Psoas muscle (tissue), 8 donors: ENCODE measurements around the gene ZAR1L. TPM values are rescaled to one million over a fixed set of nuclear protein-coding genes. Genes with fewer than 3 reads are reported as not detected.

Experiments used
- ATAC-seq, 4 donors: fragments of 200-7000 bp; cut with Tn5 transposase; one replicate each; pipeline ENCODE4 v1.9.1; 2020; ENCODE audit warnings: moderate library complexity in 3 of 4, mild to moderate bottlenecking in 2 of 4
- DNase-seq, 2 donors: peaks; one replicate each; pipeline ENCODE4 v3.0.0-alpha.2; 2020
- H3K27ac ChIP-seq: fragments of 200-600 bp; one replicate; pipeline ENCODE4 v1.8.0; 2022
- H3K27me3 ChIP-seq, 3 donors: fragments of 200-600 bp in 1 of 3; one replicate each; pipeline versions ENCODE4 v1.6.1 to v1.8.0; 2013 to 2022; ENCODE audit warnings: low read length in 2 of 3, mild to moderate bottlenecking in 2 of 3, moderate library complexity in 1 of 3; ENCODE audit not compliant: insufficient read depth in 3 of 3
- H3K36me3 ChIP-seq, 2 donors: fragments of 200-600 bp in 1 of 2; one replicate each; pipeline versions ENCODE4 v1.6.1 to v1.8.0; 2013 to 2022; ENCODE audit warnings: low read depth in 1 of 2, mild to moderate bottlenecking in 1 of 2, moderate library complexity in 1 of 2; ENCODE audit not compliant: insufficient read depth in 1 of 2
- H3K4me1 ChIP-seq: fragments of 200-600 bp; one replicate; pipeline ENCODE4 v1.8.0; 2022
- H3K4me3 ChIP-seq: fragments of 200-600 bp; one replicate; pipeline ENCODE4 v1.8.0; 2022; ENCODE audit warnings: mild to moderate bottlenecking
- H3K9me3 ChIP-seq: fragments of 200-600 bp; one replicate; pipeline ENCODE4 v1.8.0; 2022
- CTCF ChIP-seq: fragments of 200-600 bp; IDR thresholded peaks from one replicate; pipeline ENCODE4 v1.8.0; 2022; ENCODE audit warnings: antibody characterized with exemption
- WGBS, 3 donors: extraction: QIAGEN DNeasy Blood & Tissue Kit; methylation state at CpG; one replicate each; pipeline versions ENCODE4 v1.1.6 to v1.1.7; 2013; 5-methylcytosine and 5-hydroxymethylcytosine counted together
- intact Hi-C, 2 donors: fragments of 100-400 bp; cut with DNase I; formaldehyde crosslinking; loops; one replicate each; pipeline versions ENCODE4 v1.11.0 to v1.14.2; 2022
- polyA plus RNA-seq, 3 donors: library from polyadenylated mRNA; stranded (reverse); fragments of 200-250 nt; gene quantifications; one replicate each; pipeline ENCODE4 v1.2.3, GENCODE V29; 2013
- total RNA-seq, 4 donors: library from RNA; stranded (reverse); fragmentation: NEBNext Ultra II Directional in 2 of 4; extraction: Animal tissue kit (Norgen Biotek cat#: 25700) in 2 of 4; gene quantifications; one replicate each; pipeline versions ENCODE4 v1.2.1 to v1.2.4, GENCODE V29; 2021 to 2023
- donor health status: healthy with polysubstance abuse.
- donor health status: DM: no; HTN: no; CAD: no; lungs with moderate emphysema.
- donor health status: Bipolar disorder and iron deficiency.
- donor health status: healthy.
- donor health status: DM: yes; HTN: yes; CAD: no.
- donor health status: DM: no; HTN: no; CAD: no.
- donor health status: DM: no; HTN: no; CAD: no.
- donor health status: DM: yes; HTN: yes; CAD: no.

The ZAR1L gene
- total and polyA plus RNA-seq, 7 donors, result not detected

DNA sequence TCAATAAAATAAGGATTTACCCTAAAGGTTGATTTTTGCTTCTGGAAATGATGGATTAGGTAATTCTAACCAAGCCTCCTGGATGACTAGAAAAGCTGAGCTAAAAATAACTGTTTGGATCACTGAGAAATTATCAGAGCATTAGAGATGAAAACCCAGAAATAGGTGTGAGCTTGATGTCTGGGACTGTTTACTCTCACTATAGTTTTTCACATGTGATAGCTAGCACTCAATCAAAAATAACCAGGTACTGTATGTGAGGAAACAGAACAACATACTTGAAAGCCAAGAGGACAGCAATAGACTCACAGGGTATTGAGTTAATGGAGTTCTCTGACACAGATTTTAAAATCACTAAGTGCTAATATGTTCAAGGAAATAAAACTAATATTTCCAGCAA lies 9.5 kb downstream of the ZAR1L start:
- Histone ChIP-seq H3K27me3 (peaks cover 0 to 7% (median 0%) of the 10 kb centered on the region in 3 donors), H3K27ac (no peak overlapping the region), H3K4me1 (peaks cover 3% of the 10 kb centered on the region), H3K9me3 (no peaks in the 10 kb centered on the region), H3K4me3 (no peak overlapping the region), H3K36me3 (no peaks in the 10 kb centered on the region)
- DNase-seq (no peak), ATAC-seq (no peak)
- intact Hi-C loops, result no loop called here
- TF ChIP-seq CTCF, result no peak

- Histone ChIP-seq H3K9me3 (no peaks in the 10 kb centered on the region), H3K4me3 (no peak overlapping the region), H3K36me3 (no peaks in the 10 kb centered on the region), H3K27ac (no peak overlapping the region), H3K4me1 (peaks cover 3% of the 10 kb centered on the region), H3K27me3 (peaks cover 0 to 7% (median 0%) of the 10 kb centered on the region in 3 donors)
- DNase-seq (no peak), ATAC-seq (no peak)
- TF ChIP-seq CTCF, result no peak
- 73 to 82% (median 79%) methylated on average over 2 of the region's 2 CpGs for WGBS, 3 donors
- intact Hi-C loops, result no loop called here
Measured at GRCh38 chr13:32302461-32302860, 12.7 kb downstream of the ZAR1L start.

- intact Hi-C loops, result no loop called here
- peaks cover 1% of the 10 kb centered on the region for H3K4me1 ChIP-seq
- peaks cover 0 to 7% of the 10 kb centered on the region in 2 donors for H3K36me3 ChIP-seq
- TF ChIP-seq CTCF, result no peak
- WGBS, 3 donors, result 90 to 100% (median 100%) methylated on average over 1 of the region's 1 CpG
- no peak overlapping the region for H3K27ac ChIP-seq
- no peaks in the 10 kb centered on the region for H3K9me3 ChIP-seq
- H3K27me3 ChIP-seq, result peaks cover 0 to 7% (median 0%) of the 10 kb centered on the region in 3 donors
- no peak overlapping the region for H3K4me3 ChIP-seq
- ATAC-seq (no peak), DNase-seq (no peak)
Measured at GRCh38 chr13:32300920-32301319, 14.2 kb downstream of the ZAR1L start.

- no peaks in the 10 kb centered on the region for H3K4me1 ChIP-seq
- no peak overlapping the region for H3K4me3 ChIP-seq
- H3K27ac ChIP-seq, result no peak overlapping the region
- intact Hi-C loops, result no loop called here
- no peak for DNase-seq
- 51 to 57% (median 52%) methylated on average over 8 of the region's 8 CpGs for WGBS, 3 donors
- H3K9me3 ChIP-seq, result no peaks in the 10 kb centered on the region
- TF ChIP-seq CTCF, result no peak
- peaks cover 0 to 7% (median 0%) of the 10 kb centered on the region in 3 donors for H3K27me3 ChIP-seq
- H3K36me3 ChIP-seq, result peaks cover 0 to 12% of the 10 kb centered on the region in 2 donors
- no peak for ATAC-seq
Measured at GRCh38 chr13:32300406-32300805, 14.8 kb downstream of the ZAR1L start.

DNA sequence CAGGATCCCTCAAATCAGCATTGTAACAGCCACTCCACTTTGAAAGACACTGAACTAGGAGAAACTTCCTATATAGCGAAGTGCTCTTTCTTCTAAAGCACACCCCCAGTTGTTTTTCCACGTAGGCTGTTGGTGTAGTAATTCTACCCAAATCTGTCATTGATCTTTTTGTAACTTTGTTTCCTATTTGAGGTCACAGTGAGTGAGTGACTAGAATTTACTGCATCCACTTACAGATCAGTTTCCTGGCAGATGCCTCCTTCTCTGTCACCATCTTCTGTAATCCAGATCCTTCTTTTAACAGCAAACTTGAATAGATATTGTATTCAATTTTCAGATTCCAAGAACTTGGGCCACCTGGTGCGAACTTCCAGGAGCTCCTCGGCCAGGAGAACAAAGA lies 15.3 kb downstream of the ZAR1L start:
- WGBS, 3 donors, result 62 to 70% (median 65%) methylated on average over 4 of the region's 4 CpGs

More for the DNA sequence above, 15.3 kb downstream of the ZAR1L start:
- ATAC-seq (no peak), DNase-seq (no peak)
- H3K36me3 ChIP-seq, result peaks cover 0 to 18% of the 10 kb centered on the region in 2 donors
- intact Hi-C loops, result no loop called here
- H3K4me3 ChIP-seq, result no peak overlapping the region
- no peak for TF ChIP-seq CTCF
- peaks cover 0 to 7% (median 0%) of the 10 kb centered on the region in 3 donors for H3K27me3 ChIP-seq
- H3K9me3 ChIP-seq, result no peaks in the 10 kb centered on the region
- no peaks in the 10 kb centered on the region for H3K4me1 ChIP-seq
- H3K27ac ChIP-seq, result no peak overlapping the region
